GM12878 (cell line): ENCODE measurements around the gene PTCD1. TPM values are rescaled to one million over a fixed set of nuclear protein-coding genes. Genes with fewer than 3 reads are reported as not detected.

ENCODE experiments used
- ATAC-seq: fragments of 200-7000 bp; cut with Tn5 transposase; 3 replicates; pipeline ENCODE4 v1.9.1; 2020; ENCODE audit warnings: mild to moderate bottlenecking, moderate library complexity
- BruUV-seq: library from RNA; stranded (reverse); fragments of 400-500 nt; replicated peaks from 2 replicates; lab custom pipeline; 2021; lab: Mats Ljungman, UMichigan
- CTCF ChIA-PET: fragments of 300-600 bp; sonication (Branson Sonifier 250); formaldehyde crosslinking; extraction: SDS; loops from one replicate; lab custom pipeline; 2021; ENCODE audit warnings: inconsistent platforms; lab: Yijun Ruan, JAX
- POLR2A ChIA-PET: fragments of 350-600 bp; formaldehyde crosslinking; extraction: SDS; loops from one replicate; lab custom pipeline; 2021; ENCODE audit warnings: inconsistent platforms; lab: Charles Lee
- RAD21 ChIA-PET: fragments of 300-600 bp; sonication (Branson Sonifier 250); formaldehyde crosslinking; loops from one replicate; lab custom pipeline; 2023; ENCODE audit warnings: antibody characterized with exemption; ENCODE audit not compliant: unreplicated experiment; lab: Charles Lee
- SMC1A ChIA-PET: fragments of 300-600 bp; sonication (Branson Sonifier 250); formaldehyde crosslinking; loops from one replicate; lab custom pipeline; 2023; ENCODE audit not compliant: unreplicated experiment, uncharacterized antibody; lab: Charles Lee
- DNase-seq: peaks from one replicate; pipeline ENCODE4 v3.0.0-alpha.2; 2011; ENCODE audit warnings: low read depth, low spot score
- FAIRE-seq: peaks from 3 replicates; lab custom pipeline; 2011; peaks lifted over from hg19 to GRCh38; lab: Jason Lieb, UNC
- H2AFZ ChIP-seq: 2 replicates; pipeline ENCODE4 v1.6.0; 2011; ENCODE audit warnings: low read depth, low read length, control low read depth; ENCODE audit not compliant: control insufficient read depth
- H3K27ac ChIP-seq: 2 replicates; pipeline ENCODE4 v1.5.1; 2011; ENCODE audit warnings: control low read depth; ENCODE audit not compliant: control insufficient read depth, insufficient read depth
- H3K27me3 ChIP-seq, 2 experiments: replicated peaks in 1 of 2; 2 replicates each; pipeline versions ENCODE4 v1.6.0 to v1.6.1; 2011; ENCODE audit warnings: low read length in 1 of 2; ENCODE audit not compliant: control insufficient read depth in 2 of 2, insufficient read depth in 2 of 2
- H3K36me3 ChIP-seq, 2 experiments: 2 replicates each; pipeline ENCODE4 v1.5.1; 2011; ENCODE audit warnings: low read length in 1 of 2; ENCODE audit not compliant: control insufficient read depth in 2 of 2, insufficient read depth in 2 of 2
- H3K4me1 ChIP-seq: 2 replicates; pipeline ENCODE4 v1.6.1; 2011; ENCODE audit warnings: mild to moderate bottlenecking, low read length, moderate library complexity, mixed read lengths; ENCODE audit not compliant: control insufficient read depth, insufficient read depth
- H3K4me2 ChIP-seq: 2 replicates; pipeline ENCODE4 v1.6.0; 2011; ENCODE audit warnings: control low read depth; ENCODE audit not compliant: control insufficient read depth, insufficient read depth
- H3K4me3 ChIP-seq: fragments of 200-600 bp; sonication (generic); 2 replicates; pipeline ENCODE4 v1.5.1; 2016
- H3K79me2 ChIP-seq: 2 replicates; pipeline ENCODE4 v1.6.0; 2011; ENCODE audit warnings: low read length; ENCODE audit not compliant: control insufficient read depth, insufficient read depth
- H3K9ac ChIP-seq: 2 replicates; pipeline ENCODE4 v1.8.0; 2011; ENCODE audit warnings: low read length, control low read depth, mixed read lengths; ENCODE audit not compliant: control insufficient read depth, insufficient read depth
- H3K9me3 ChIP-seq: replicated peaks from 3 replicates; pipeline ENCODE4 v1.5.1; 2011; ENCODE audit warnings: mild to moderate bottlenecking, low read length; ENCODE audit not compliant: control insufficient read depth, insufficient read depth
- H4K20me1 ChIP-seq: 2 replicates; pipeline ENCODE4 v1.6.0; 2011; ENCODE audit not compliant: control insufficient read depth, insufficient read depth
- HCFC1 ChIP-seq: fragments of 150-350 bp; IDR thresholded peaks from 2 replicates; pipeline ENCODE4 v1.6.1; 2014; ENCODE audit warnings: low read length
- RAD21 ChIP-seq: IDR thresholded peaks from 2 replicates; pipeline ENCODE4 v1.6.1; 2011; ENCODE audit warnings: mild to moderate bottlenecking, low read depth, low read length, moderate library complexity; ENCODE audit not compliant: insufficient read depth
- SUPT20H ChIP-seq: IDR thresholded peaks from 2 replicates; pipeline ENCODE4 v1.6.1; 2011; ENCODE audit warnings: low read depth, mild to moderate bottlenecking, low read length, moderate library complexity, borderline replicate concordance; ENCODE audit not compliant: control insufficient read depth
- SUZ12 ChIP-seq: fragments of 200-600 bp; sonication (generic); IDR thresholded peaks from one replicate; pipeline ENCODE4 v1.6.1; 2018; ENCODE audit warnings: antibody characterized with exemption, mild to moderate bottlenecking; ENCODE audit not compliant: unreplicated experiment
- YBX1 ChIP-seq: fragments of 450-650 bp; IDR thresholded peaks from 2 replicates; pipeline ENCODE4 v1.6.1; 2016; ENCODE audit warnings: antibody characterized with exemption
- ZSCAN29 ChIP-seq: fragments of 450-650 bp; IDR thresholded peaks from 2 replicates; pipeline ENCODE4 v1.6.1; 2017; ENCODE audit warnings: mild to moderate bottlenecking, moderate library complexity
- WGBS: methylation state at CpG from one replicate; pipeline ENCODE4 v1.1.6; 2016; ENCODE audit warnings: low lambda C conversion rate; ENCODE audit not compliant: insufficient replicate concordance, insufficient coverage; ENCODE audit errors: missing lambda C conversion rate; 5-methylcytosine and 5-hydroxymethylcytosine counted together
- in situ Hi-C: fragments of 300-500 bp; cut with MboI; formaldehyde crosslinking; loops from 9 replicates; pipeline ENCODE4 v1.14.3; 2018; ENCODE audit warnings: mixed read lengths
- intact Hi-C: fragments of 100-400 bp; cut with micrococcal nuclease; formaldehyde crosslinking; loops from one replicate; pipeline ENCODE4 v1.14.2; 2022; ENCODE audit not compliant: unreplicated experiment
- polyA plus RNA-seq, 11 experiments: library from polyadenylated mRNA; depleted of rRNA in 4 of 11; unstranded in 6 of 11; stranded (reverse) in 5 of 11; fragments of >200 nt; fragmentation: Nextera tagmentation in 4 of 11; fragmentation: Illumina TruSeq in 1 of 11; extraction: Ambion mirVana in 4 of 11; extraction: Trizol in 1 of 11; gene quantifications; 1 replicate in 1 of 11; 2 replicates in 10 of 11; pipeline versions ENCODE4 v1.2.1 to v1.2.3, GENCODE V29; 2011 to 2016; ENCODE audit warnings: inconsistent platforms in 2 of 11, missing spikeins in 2 of 11, low read depth in 1 of 11
- total RNA-seq, 4 experiments: library from RNA; depleted of rRNA in 3 of 4; stranded (reverse); fragments of >200 nt in 3 of 4; fragmentation: Illumina TruSeq in 1 of 4; extraction: Trizol in 1 of 4; gene quantifications; 2 replicates each; pipeline versions ENCODE4 v1.2.1 to v1.2.3, GENCODE V29; 2013 to 2021
- TF ChIP-seq, protein P1 (sequence below): fragments of 450-650 bp; IDR thresholded peaks from 2 replicates; pipeline ENCODE4 v1.6.1; 2017; ENCODE audit warnings: mild to moderate bottlenecking, low read depth, inconsistent platforms; ENCODE audit not compliant: poor library complexity, severe bottlenecking
- TF ChIP-seq, protein P2 (sequence below): fragments of 450-650 bp; IDR thresholded peaks from 2 replicates; pipeline ENCODE4 v1.6.1; 2017; ENCODE audit warnings: low read depth, mild to moderate bottlenecking, moderate library complexity

Gene PTCD1
- total and polyA plus RNA-seq, 10 of the 15 experiments (the other 5 are each of a cell fraction or from before 2014, with no cell fraction given): 0.26 to 9.7 (median 5.0) TPM

DNA sequence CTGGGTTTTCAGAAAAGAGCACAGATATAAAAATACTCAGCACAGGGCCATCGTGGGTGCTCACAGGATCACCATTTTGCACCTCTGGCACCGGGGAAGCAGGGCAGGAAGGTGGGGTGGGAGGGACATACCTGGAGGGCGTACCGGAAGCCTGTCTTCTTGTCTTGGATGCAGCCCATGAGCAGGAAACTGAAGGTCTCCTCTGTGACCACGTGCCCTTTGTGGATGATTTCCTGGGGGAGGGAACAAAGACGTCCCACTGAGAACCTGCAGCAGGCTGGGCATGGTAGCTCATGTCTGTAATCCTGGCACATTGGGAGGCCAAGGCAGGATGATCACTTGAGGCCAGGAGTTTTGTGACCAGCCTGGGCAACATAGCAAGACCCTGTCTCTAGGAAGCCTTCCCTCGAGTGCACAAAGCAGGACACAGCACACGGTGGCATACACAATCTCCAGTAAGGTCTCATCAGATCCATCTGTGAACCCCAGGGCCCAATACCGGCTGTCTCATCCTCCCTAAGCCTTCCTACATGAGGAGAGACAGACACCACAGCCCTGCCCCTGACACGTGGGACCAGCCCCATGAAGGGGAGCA lies 9.5 kb downstream of the PTCD1 start:
- in situ Hi-C loops: no loop called here

More for the DNA sequence above, 9.5 kb downstream of the PTCD1 start:
- no peak overlapping the region for H3K4me3 ChIP-seq
- H3K9ac ChIP-seq: no peak overlapping the region
- H3K79me2 ChIP-seq: no peaks in the 10 kb centered on the region
- H3K27me3 ChIP-seq: no peaks in the 10 kb centered on the region
- no TSS peak for BruUV-seq
- no peaks in the 10 kb centered on the region for H3K9me3 ChIP-seq
- SMC1A ChIA-PET: no interaction called here
- DNase-seq (no peak), ATAC-seq (no peak), FAIRE-seq (no peak)
- TF ChIP-seq SUPT20H: no peak
- no peak for TF ChIP-seq ZSCAN29
- TF ChIP-seq RAD21: no peak
- TF ChIP-seq, protein P1, sequence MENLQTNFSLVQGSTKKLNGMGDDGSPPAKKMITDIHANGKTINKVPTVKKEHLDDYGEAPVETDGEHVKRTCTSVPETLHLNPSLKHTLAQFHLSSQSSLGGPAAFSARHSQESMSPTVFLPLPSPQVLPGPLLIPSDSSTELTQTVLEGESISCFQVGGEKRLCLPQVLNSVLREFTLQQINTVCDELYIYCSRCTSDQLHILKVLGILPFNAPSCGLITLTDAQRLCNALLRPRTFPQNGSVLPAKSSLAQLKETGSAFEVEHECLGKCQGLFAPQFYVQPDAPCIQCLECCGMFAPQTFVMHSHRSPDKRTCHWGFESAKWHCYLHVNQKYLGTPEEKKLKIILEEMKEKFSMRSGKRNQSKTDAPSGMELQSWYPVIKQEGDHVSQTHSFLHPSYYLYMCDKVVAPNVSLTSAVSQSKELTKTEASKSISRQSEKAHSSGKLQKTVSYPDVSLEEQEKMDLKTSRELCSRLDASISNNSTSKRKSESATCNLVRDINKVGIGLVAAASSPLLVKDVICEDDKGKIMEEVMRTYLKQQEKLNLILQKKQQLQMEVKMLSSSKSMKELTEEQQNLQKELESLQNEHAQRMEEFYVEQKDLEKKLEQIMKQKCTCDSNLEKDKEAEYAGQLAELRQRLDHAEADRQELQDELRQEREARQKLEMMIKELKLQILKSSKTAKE: no peak
- TF ChIP-seq, protein P2, sequence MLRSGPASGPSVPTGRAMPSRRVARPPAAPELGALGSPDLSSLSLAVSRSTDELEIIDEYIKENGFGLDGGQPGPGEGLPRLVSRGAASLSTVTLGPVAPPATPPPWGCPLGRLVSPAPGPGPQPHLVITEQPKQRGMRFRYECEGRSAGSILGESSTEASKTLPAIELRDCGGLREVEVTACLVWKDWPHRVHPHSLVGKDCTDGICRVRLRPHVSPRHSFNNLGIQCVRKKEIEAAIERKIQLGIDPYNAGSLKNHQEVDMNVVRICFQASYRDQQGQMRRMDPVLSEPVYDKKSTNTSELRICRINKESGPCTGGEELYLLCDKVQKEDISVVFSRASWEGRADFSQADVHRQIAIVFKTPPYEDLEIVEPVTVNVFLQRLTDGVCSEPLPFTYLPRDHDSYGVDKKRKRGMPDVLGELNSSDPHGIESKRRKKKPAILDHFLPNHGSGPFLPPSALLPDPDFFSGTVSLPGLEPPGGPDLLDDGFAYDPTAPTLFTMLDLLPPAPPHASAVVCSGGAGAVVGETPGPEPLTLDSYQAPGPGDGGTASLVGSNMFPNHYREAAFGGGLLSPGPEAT: no peak
- no peak for TF ChIP-seq HCFC1
- TF ChIP-seq YBX1: no peak
- TF ChIP-seq SUZ12: no peak
- H3K36me3 ChIP-seq: peaks cover 7 to 16% of the 10 kb centered on the region in 2 experiments; a peak in 3 of 4 replicates
- H2AFZ ChIP-seq: no peak overlapping the region
- no peaks in the 10 kb centered on the region for H3K4me1 ChIP-seq
- RAD21 ChIA-PET: no interaction called here
- CTCF ChIA-PET: no interaction called here
- no peak overlapping the region for H3K27ac ChIP-seq
- H4K20me1 ChIP-seq: no peaks in the 10 kb centered on the region
- intact Hi-C loops: no loop called here
- no peak overlapping the region for H3K4me2 ChIP-seq
- 70% methylated on average over 10 of the region's 10 CpGs for WGBS
- POLR2A ChIA-PET: no interaction called here
